Colonic mucosa (tissue), 4 donors: ENCODE measurements around the gene ABHD4. TPM values are rescaled to one million over a fixed set of nuclear protein-coding genes. Genes with fewer than 3 reads are reported as not detected.
A peak's percentile ranks its signal among the peaks of the same experiment; 100 is the strongest.

Experiments used
- DNase-seq: peaks from one replicate; pipeline ENCODE4 v3.0.0-alpha.2; 2020
- H3K27ac ChIP-seq: fragments of 200-600 bp; one replicate; pipeline ENCODE4 v1.8.0; 2021
- H3K27me3 ChIP-seq: fragments of 200-600 bp; one replicate; pipeline ENCODE4 v1.8.0; 2021
- H3K36me3 ChIP-seq: fragments of 200-600 bp; one replicate; pipeline ENCODE4 v1.8.0; 2021
- H3K4me1 ChIP-seq: fragments of 200-600 bp; one replicate; pipeline ENCODE4 v1.8.0; 2021; ENCODE audit warnings: mild to moderate bottlenecking
- H3K4me3 ChIP-seq: fragments of 200-600 bp; one replicate; pipeline ENCODE4 v1.8.0; 2021
- H3K9ac ChIP-seq, 2 donors: one replicate each; pipeline ENCODE4 v1.7.0; 2013; ENCODE audit warnings: control low read depth in 2 of 2, low read depth in 2 of 2, low read length in 2 of 2
- H3K9me3 ChIP-seq: fragments of 200-600 bp; one replicate; pipeline ENCODE4 v1.8.0; 2021
- intact Hi-C: fragments of 100-400 bp; cut with DNase I; formaldehyde crosslinking; loops from one replicate; pipeline ENCODE4 v1.14.1; 2022
- total RNA-seq, 2 donors: library from RNA; stranded (reverse); fragmentation: NEBNext Ultra II Directional in 1 of 2; extraction: Animal tissue kit (Norgen Biotek cat#: 25700) in 1 of 2; gene quantifications; one replicate each; pipeline ENCODE4 v1.2.1, GENCODE V29; 2021
- TF ChIP-seq, protein P1 (sequence below): fragments of 200-600 bp; IDR thresholded peaks from one replicate; pipeline ENCODE4 v1.8.0; 2022; ENCODE audit warnings: antibody characterized with exemption, mild to moderate bottlenecking
- donor health status: healthy.
- donor health status: DM: no; HTN: no; CAD: no.
- donor health status: DM: no; HTN: no; CAD: no.

The ABHD4 gene
- total RNA-seq, 2 donors from 2014 or later = 14.5 to 32.4 TPM

DNA sequence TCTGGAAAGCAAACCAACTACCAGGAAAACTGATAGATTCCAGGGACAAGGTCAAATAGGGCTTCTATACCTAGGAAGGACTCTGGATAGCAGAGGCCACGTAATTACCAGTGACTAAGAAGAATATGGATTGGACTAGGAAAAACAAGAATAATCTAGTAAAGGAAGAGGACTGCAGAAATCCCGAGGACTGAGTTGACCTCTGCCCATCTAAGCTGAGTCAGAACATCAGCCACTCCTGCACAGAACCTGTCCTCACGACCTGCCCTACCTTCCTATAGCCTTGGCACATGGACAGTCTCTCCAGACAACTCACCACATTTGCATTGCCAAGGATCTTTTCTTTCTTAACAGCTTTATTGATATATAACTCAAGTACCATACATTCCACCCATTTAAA lies 43.7 kb downstream of the ABHD4 start:
- no peaks in the 10 kb centered on the region for H3K36me3 ChIP-seq
- peak overlapping the region; percentile 32 for H3K27ac ChIP-seq
- no peak overlapping the region for H3K4me3 ChIP-seq
- TF ChIP-seq, protein P1, sequence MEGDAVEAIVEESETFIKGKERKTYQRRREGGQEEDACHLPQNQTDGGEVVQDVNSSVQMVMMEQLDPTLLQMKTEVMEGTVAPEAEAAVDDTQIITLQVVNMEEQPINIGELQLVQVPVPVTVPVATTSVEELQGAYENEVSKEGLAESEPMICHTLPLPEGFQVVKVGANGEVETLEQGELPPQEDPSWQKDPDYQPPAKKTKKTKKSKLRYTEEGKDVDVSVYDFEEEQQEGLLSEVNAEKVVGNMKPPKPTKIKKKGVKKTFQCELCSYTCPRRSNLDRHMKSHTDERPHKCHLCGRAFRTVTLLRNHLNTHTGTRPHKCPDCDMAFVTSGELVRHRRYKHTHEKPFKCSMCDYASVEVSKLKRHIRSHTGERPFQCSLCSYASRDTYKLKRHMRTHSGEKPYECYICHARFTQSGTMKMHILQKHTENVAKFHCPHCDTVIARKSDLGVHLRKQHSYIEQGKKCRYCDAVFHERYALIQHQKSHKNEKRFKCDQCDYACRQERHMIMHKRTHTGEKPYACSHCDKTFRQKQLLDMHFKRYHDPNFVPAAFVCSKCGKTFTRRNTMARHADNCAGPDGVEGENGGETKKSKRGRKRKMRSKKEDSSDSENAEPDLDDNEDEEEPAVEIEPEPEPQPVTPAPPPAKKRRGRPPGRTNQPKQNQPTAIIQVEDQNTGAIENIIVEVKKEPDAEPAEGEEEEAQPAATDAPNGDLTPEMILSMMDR = no peak
- no peaks in the 10 kb centered on the region for H3K27me3 ChIP-seq
- no peaks in the 10 kb centered on the region for H3K4me1 ChIP-seq
- H3K9ac ChIP-seq = no peak overlapping the region
- DNase-seq = no peak
- H3K9me3 ChIP-seq = no peaks in the 10 kb centered on the region
- intact Hi-C loops = no loop called here

DNA sequence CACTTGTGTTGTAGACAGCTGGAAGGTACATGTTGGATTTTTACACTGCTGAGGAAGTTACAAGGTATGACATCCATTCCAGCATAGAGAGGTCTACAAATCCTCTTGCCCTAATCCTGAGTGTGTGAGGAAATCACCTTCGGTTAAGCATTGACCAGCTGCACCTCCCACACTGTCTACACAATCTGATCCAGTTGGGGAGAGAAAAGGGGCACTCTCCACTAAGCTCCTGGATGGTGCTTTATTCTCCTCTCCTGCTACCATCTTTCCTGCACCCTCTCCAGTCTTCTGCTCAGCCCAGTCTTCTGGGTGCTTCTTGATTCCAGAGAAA lies 46.2 kb downstream of the ABHD4 start, which contains the start of gene OR6J1:
OR6J1 (minus strand) TSS at position 48 of the 331 bp plus-strand sequence. CDS start 9,541 bp downstream, outside the sequence.
- H3K27me3 ChIP-seq = no peaks in the 10 kb centered on the region
- TF ChIP-seq, protein P1 = no peak
- intact Hi-C loops = no loop called here
- H3K9ac ChIP-seq = no peak within 1 kb of the TSS
- H3K4me1 ChIP-seq = no peaks in the 10 kb centered on the region
- no peak within 1 kb of the TSS for H3K27ac ChIP-seq
- H3K36me3 ChIP-seq = no peaks in the 10 kb centered on the region
- no peak for DNase-seq
- H3K9me3 ChIP-seq = no peaks in the 10 kb centered on the region
- H3K4me3 ChIP-seq = no peak within 1 kb of the TSS

DNA sequence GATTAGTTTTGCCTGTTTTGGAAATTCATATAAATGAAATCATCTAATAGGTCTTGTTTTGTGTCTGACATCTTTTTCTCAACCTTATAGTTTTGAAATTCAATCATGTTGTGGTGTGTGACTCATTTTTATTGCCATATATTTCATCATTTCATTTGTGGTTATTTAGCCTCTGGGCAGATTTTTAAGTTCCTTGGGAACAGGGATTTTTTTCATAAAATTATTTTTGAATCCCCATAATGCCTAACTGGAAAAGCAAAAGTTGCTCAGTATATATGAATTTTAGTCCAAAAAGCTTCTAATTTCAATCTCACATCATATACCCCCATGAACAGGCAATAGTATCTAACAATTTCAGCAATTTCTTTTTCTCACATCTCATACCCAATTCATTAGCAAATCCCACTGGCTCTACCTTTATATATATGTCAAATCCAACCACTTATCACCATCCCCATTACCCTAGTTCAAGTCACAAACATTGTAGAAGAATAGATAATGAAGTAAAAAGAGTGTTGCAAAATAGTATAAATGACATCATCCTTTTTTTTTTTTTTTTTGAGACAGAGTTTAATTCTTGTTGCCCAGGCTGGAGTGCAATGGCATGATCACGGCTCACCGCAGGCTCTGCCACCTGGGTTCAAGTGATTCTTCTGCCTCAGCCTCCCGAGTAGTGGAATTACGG lies 48.6 kb downstream of the ABHD4 start:
- DNase-seq = no peak
- no peak overlapping the region for H3K9ac ChIP-seq
- no peaks in the 10 kb centered on the region for H3K4me1 ChIP-seq
- intact Hi-C loops = no loop called here
- H3K36me3 ChIP-seq = no peaks in the 10 kb centered on the region
- no peak overlapping the region for H3K27ac ChIP-seq
- no peaks in the 10 kb centered on the region for H3K9me3 ChIP-seq
- H3K27me3 ChIP-seq = no peaks in the 10 kb centered on the region
- TF ChIP-seq, protein P1 = no peak
- no peak overlapping the region for H3K4me3 ChIP-seq

DNA sequence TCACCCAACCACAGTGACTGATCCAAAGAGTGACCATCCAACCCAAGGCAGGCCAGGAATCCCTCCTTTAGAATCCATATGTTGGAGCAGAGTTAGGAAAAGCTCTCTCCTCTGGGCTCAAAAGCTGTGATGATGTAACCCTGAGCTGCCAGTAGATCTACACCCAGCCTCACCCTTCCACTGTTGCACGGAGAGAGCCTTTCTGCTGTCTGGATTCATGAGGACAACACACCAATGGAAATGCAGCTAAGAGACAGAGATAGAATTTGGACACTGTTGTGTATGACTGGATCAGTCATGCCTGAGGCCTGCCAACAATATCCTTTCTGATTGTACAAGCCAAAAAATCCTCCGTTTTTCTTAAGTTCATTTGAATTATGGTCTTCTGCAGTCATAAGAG lies 50.4 kb downstream of the ABHD4 start:
- TF ChIP-seq, protein P1 = no peak
- no peaks in the 10 kb centered on the region for H3K36me3 ChIP-seq
- no peak overlapping the region for H3K9ac ChIP-seq
- intact Hi-C loops = no loop called here
- H3K4me1 ChIP-seq = no peaks in the 10 kb centered on the region
- H3K4me3 ChIP-seq = no peak overlapping the region
- H3K27ac ChIP-seq = no peak overlapping the region
- H3K9me3 ChIP-seq = no peaks in the 10 kb centered on the region
- DNase-seq = no peak
- no peaks in the 10 kb centered on the region for H3K27me3 ChIP-seq

DNA sequence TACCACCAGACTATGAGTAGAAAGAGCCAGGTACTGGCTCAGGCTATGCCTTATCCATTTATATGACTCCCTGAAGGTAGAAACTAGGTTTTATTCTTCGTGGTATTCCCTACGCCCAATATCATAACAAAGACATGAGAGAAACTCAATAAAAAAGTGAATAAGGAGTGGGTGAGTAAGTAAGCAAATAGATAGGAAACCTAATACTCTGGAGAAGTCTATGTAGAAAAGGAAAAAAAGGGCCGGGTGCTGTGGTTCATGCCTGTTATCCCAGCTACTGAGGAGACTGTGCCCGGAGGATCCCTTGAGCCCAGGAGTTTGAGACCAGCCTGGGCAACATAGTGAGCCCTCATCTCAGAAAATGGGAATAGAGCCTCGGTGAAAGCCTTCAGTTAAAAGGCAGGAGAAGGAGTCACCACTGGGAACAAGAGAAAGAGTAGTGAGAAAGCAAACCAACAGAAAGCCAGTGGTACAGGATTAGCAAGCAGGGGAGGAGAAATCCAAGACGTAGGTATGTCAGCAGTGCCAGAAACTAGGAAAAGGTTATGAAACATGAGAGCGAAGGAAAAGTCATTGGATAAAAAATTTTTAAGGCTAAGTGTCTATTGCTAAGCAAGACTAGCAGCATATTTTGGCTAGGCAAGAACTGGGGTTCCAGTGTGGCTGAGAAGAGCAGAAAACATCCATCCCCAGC lies 52.1 kb downstream of the ABHD4 start:
- Histone ChIP-seq H3K4me1 (no peaks in the 10 kb centered on the region), H3K27ac (no peak overlapping the region), H3K4me3 (no peak overlapping the region), H3K27me3 (no peaks in the 10 kb centered on the region), H3K36me3 (no peaks in the 10 kb centered on the region), H3K9ac (no peak overlapping the region), H3K9me3 (no peaks in the 10 kb centered on the region)
- TF ChIP-seq, protein P1 = no peak
- intact Hi-C loops = loop anchor here (5.0 to 10.0 kb wide), 4 partner anchors 78 to 265 kb away; partner anchors contain the start of gene SLC7A7
- no peak for DNase-seq
